GM12874 (cell line): ENCODE results near the gene PCDHA8.
A peak's percentile ranks its signal among the peaks of the same experiment; 100 is the strongest.

Experiments used
- TF ChIP-seq, protein P1 (sequence below): IDR thresholded peaks from 2 replicates; pipeline ENCODE4 v1.5.1; 2011; ENCODE audit warnings: low read depth, mild to moderate bottlenecking, control low read depth, low read length, moderate library complexity; ENCODE audit not compliant: insufficient read depth

PCDHA8 gene

DNA sequence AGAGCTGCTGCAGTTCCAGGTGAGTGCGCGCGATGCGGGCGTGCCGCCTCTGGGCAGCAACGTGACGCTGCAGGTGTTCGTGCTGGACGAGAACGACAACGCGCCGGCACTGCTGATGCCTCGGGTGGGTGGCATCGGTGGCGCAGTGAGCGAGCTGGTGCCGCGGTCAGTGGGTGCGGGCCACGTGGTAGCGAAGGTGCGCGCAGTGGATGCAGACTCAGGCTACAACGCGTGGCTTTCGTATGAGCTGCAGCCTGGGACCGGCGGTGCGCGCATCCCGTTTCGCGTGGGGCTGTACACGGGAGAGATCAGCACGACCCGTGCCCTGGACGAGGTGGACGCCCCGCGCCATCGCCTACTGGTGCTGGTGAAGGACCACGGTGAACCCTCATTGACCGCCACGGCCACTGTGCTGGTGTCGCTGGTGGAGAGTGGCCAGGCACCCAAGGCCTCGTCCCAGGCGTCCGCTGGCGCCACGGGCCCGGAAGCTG lies 38.2 kb upstream of the PCDHA8 start:
- TF ChIP-seq, protein P1, sequence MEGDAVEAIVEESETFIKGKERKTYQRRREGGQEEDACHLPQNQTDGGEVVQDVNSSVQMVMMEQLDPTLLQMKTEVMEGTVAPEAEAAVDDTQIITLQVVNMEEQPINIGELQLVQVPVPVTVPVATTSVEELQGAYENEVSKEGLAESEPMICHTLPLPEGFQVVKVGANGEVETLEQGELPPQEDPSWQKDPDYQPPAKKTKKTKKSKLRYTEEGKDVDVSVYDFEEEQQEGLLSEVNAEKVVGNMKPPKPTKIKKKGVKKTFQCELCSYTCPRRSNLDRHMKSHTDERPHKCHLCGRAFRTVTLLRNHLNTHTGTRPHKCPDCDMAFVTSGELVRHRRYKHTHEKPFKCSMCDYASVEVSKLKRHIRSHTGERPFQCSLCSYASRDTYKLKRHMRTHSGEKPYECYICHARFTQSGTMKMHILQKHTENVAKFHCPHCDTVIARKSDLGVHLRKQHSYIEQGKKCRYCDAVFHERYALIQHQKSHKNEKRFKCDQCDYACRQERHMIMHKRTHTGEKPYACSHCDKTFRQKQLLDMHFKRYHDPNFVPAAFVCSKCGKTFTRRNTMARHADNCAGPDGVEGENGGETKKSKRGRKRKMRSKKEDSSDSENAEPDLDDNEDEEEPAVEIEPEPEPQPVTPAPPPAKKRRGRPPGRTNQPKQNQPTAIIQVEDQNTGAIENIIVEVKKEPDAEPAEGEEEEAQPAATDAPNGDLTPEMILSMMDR = no peak

DNA sequence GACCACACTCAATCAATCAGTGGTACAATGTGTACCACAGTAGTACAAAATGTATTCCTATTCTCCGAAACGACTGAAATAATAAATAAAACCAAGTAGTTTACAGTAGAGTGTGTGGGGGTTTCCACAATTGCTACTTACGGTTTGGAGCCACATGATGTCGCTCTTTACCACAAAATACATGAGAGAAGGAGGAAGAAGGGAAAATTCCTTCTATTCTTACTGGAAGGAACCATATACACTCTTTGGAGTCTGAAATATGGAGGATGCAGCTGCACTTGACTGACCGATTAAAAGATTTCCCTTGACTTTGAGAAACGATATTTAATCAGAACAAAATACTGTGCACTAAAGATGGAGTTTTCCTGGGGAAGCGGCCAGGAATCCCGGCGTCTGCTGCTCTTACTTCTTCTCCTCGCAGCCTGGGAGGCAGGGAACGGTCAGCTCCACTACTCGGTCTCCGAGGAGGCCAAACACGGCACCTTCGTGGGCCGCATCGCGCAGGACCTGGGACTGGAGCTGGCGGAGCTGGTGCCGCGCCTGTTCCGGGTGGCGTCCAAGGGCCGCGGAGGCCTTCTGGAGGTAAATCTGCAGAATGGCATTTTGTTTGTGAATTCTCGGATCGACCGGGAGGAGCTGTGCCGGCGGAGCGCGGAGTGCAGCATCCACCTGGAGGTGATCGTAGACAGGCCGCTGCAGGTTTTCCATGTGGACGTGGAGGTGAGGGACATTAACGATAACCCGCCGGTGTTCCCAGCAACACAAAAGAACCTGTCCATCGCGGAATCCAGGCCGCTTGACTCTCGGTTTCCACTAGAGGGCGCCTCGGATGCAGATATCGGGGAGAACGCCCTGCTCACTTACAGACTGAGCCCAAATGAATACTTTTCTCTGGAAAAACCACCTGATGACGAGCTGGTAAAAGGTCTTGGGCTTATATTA lies 33.9 kb upstream of the PCDHA8 start, which contains the start of gene PCDHA4:
TSS of gene PCDHA4 (plus strand) at position 235 of the 942 bp plus-strand sequence.
- TF ChIP-seq, protein P1 = peak; percentile 41; the same call in 1 of the 2 replicates

DNA sequence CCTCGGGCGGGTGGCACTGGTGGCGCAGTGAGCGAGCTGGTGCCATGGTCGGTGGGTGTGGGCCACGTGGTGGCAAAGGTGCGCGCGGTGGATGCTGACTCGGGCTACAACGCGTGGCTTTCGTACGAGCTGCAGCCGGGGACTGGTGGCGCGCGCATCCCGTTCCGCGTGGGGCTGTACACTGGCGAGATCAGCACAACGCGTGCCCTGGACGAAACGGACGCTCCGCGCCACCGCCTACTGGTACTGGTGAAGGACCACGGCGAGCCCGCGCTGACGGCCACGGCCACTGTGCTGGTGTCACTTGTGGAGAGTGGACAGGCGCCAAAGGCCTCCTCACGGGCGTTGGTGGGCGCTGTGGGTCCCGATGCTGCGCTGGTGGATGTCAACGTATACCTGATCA lies 32.1 kb upstream of the PCDHA8 start:
- TF ChIP-seq, protein P1 = no peak

DNA sequence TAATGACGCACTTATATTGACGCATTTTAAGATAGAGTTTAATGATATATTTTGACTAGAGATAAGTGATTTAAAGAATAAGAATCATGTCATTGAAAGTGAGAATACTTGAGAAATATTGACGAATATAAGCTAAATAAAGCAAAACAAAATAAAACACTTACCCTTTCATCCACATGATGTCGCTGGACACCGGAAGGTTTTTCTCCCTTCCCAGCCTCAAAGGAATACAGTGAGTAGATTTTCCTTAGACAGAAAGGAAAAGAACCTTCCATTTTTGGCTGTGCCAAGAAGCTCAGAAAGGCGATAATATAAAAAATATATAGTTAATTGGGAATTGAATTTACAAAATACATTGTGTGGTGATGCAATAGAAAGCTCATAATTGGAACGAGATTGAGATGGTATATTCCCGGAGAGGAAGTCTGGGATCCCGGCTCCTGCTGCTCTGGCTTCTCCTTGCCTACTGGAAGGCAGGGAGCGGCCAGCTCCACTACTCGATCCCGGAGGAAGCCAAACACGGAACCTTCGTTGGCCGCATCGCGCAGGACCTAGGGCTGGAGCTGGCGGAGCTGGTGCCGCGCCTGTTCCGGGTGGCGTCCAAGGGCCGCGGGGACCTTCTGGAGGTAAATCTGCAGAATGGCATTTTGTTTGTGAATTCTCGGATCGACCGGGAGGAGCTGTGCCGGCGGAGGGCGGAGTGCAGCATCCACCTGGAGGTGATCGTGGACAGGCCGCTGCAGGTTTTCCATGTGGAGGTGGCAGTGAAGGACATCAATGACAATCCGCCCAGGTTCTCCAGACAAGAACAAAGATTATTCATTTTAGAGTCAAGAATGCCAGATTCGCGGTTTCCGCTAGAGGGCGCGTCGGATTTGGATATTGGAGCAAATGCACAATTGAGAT lies 19.4 kb upstream of the PCDHA8 start, which contains the start of gene PCDHA5:
TSS of gene PCDHA5 (plus strand) at position 239 of the 906 bp plus-strand sequence.
- TF ChIP-seq, protein P1 = peak; percentile 31; the same call in 1 of the 2 replicates

- TF ChIP-seq, protein P1 = no peak
Measured at GRCh38 chr5:140822281-140822629, 18.7 kb upstream of the PCDHA8 start.

DNA sequence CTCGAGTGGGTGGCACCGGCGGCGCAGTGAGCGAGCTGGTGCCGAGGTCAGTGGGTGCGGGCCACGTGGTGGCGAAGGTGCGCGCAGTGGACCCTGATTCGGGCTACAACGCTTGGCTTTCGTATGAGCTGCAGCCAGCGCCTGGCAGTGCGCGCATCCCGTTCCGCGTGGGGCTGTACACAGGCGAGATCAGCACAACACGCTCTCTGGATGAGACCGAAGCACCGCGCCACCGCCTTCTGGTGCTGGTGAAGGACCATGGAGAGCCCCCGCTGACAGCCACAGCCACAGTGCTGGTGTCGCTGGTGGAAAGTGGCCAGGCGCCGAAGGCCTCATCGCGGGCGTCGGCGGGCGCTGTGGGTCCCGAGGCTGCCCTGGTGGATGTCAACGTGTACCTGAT lies 17.5 kb upstream of the PCDHA8 start:
- TF ChIP-seq, protein P1 = no peak

DNA sequence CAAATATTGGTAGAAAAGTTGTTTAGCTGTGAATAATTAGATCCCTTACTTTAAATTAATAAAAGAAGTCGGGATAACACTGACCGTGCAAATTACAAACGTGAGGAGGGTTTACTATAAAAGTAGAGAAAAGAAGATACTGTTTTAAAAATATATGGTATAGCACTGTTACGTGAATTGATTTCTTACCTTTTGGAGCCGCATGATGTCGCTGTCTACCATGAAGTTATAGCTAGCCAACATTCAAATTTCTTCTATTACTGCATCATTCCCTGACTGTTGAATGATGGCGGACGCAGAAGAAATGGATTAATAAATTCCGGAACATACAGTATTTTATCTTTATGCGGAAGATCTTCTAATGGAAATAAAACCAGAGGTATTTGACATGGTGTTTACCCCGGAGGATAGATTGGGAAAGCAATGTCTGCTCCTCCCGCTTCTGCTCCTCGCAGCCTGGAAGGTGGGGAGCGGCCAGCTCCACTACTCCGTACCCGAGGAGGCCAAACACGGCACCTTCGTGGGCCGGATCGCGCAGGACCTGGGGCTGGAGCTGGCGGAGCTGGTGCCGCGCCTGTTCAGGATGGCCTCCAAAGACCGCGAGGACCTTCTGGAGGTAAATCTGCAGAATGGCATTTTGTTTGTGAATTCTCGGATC lies 13.2 kb upstream of the PCDHA8 start, which contains the start of gene PCDHA6:
TSS of gene PCDHA6 (plus strand) at position 257 of the 658 bp plus-strand sequence. CDS start at position 389, 132 bp downstream.
- TF ChIP-seq, protein P1 = no peak
